GM12874 (cell line): ENCODE measurements around the gene GNLY.

Experiments
- CTCF ChIP-seq: IDR thresholded peaks from 2 replicates; pipeline ENCODE4 v1.5.1; 2011; ENCODE audit warnings: low read depth, mild to moderate bottlenecking, control low read depth, low read length, moderate library complexity; ENCODE audit not compliant: insufficient read depth

The GNLY gene

GRCh38 chr2:85708641-85709040, 14.5 kb downstream of the GNLY start:
- no peak for TF ChIP-seq CTCF

GRCh38 chr2:85709401-85709811, 15.2 kb downstream of the GNLY start:
- TF ChIP-seq CTCF, result no peak

GRCh38 chr2:85710687-85711577, 16.8 kb downstream of the GNLY start:
- no peak for TF ChIP-seq CTCF

GRCh38 chr2:85711578-85712060, 17.5 kb downstream of the GNLY start:
- no peak for TF ChIP-seq CTCF

GRCh38 chr2:85712336-85712735, 18.2 kb downstream of the GNLY start:
- no peak for TF ChIP-seq CTCF

- no peak for TF ChIP-seq CTCF
Measured at GRCh38 chr2:85712849-85713612, 18.9 kb downstream of the GNLY start.

GRCh38 chr2:85713836-85714235, 19.7 kb downstream of the GNLY start:
- TF ChIP-seq CTCF, result no peak
